ENCODE results near the gene AGFG1. TPM values are rescaled to one million over a fixed set of nuclear protein-coding genes. Genes with fewer than 3 reads are reported as not detected.

Gene AGFG1
- total and polyA plus RNA-seq, 2 donors (not counting 1 experiment from before 2014, with no cell fraction given): 40.0 to 128 TPM

DNA sequence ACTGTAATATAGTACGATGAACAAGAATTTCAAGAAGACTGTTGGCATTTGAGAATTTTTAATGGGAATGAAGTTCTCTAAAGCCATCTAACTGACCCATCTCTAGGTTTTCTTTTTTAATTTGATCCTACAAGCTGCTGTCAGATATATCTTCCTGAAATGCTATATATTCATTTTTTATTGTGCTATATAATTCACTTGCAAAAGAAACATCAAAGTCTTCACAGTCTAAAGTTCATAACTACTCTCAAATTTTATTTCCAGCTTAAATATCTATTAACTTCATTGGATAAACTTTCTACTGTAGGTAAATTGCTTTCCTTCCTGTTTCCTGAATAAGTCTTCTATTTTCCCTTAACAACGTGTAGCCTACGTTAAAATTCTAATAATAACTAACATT is 130.4 kb downstream of the AGFG1 start:
- DNase-seq (ENCODE audit: low read depth in 2 of 2): no peak
- Histone ChIP-seq H3K4me1 (ENCODE audit: control insufficient read depth, extremely low read depth, insufficient read depth, low read length) (no peaks in the 10 kb centered on the region), H3K36me3 (ENCODE audit: control insufficient read depth, insufficient read depth, low read length) (no peaks in the 10 kb centered on the region), H3K4me2 (ENCODE audit: extremely low read depth, insufficient read depth, low read length) (no peak overlapping the region), H3K27ac (ENCODE audit: insufficient read depth, low read length) (no peak overlapping the region), H2AFZ (ENCODE audit: low read length) (no peak overlapping the region), H4K20me1 (ENCODE audit: control insufficient read depth, extremely low read depth, insufficient read depth, low read length) (no peaks in the 10 kb centered on the region), H3K27me3 (ENCODE audit: control insufficient read depth, insufficient read depth, low read length) (no peaks in the 10 kb centered on the region), H3K9ac (ENCODE audit: insufficient read depth, low read length) (no peak overlapping the region), H3K4me3 (replicated peaks in 1 of 4; ENCODE audit: control extremely low read depth in 1 of 4, insufficient read depth in 1 of 4, low read depth in 3 of 4, low read length in 4 of 4) (no peak overlapping the region), H3K9me3 (ENCODE audit: control insufficient read depth, insufficient read depth, low read depth, low read length) (no peaks in the 10 kb centered on the region), H3K79me2 (ENCODE audit: control insufficient read depth, insufficient read depth, low read length) (no peaks in the 10 kb centered on the region)
- TF ChIP-seq CTCF (conservative IDR thresholded peaks at IDR 0.05 in 1 of 2, IDR thresholded peaks at IDR 0.05 in 1 of 2; ENCODE audit: low read depth in 1 of 2, low read length in 2 of 2): no peak

GRCh38 chr2:227606476-227606875 is 134.5 kb downstream of the AGFG1 start:
- H3K27me3 ChIP-seq (ENCODE audit: control insufficient read depth, insufficient read depth, low read length): no peaks in the 10 kb centered on the region
- H3K4me1 ChIP-seq (ENCODE audit: control insufficient read depth, extremely low read depth, insufficient read depth, low read length): no peaks in the 10 kb centered on the region
- no peak for TF ChIP-seq CTCF (conservative IDR thresholded peaks at IDR 0.05 in 1 of 2, IDR thresholded peaks at IDR 0.05 in 1 of 2; ENCODE audit: low read depth in 1 of 2, low read length in 2 of 2)
- TF ChIP-seq EZH2 (IDR thresholded peaks at IDR 0.05; ENCODE audit: low read length, missing control alignments): no peak
- no peaks in the 10 kb centered on the region for H3K9me3 ChIP-seq (ENCODE audit: control insufficient read depth, insufficient read depth, low read depth, low read length)
- no peak overlapping the region for H3K27ac ChIP-seq (ENCODE audit: insufficient read depth, low read length)
- H3K36me3 ChIP-seq (ENCODE audit: control insufficient read depth, insufficient read depth, low read length): no peaks in the 10 kb centered on the region
- H3K9ac ChIP-seq (ENCODE audit: insufficient read depth, low read length): no peak overlapping the region
- no peak overlapping the region for H3K4me2 ChIP-seq (ENCODE audit: extremely low read depth, insufficient read depth, low read length)
- H3K79me2 ChIP-seq (ENCODE audit: control insufficient read depth, insufficient read depth, low read length): no peaks in the 10 kb centered on the region
- no peaks in the 10 kb centered on the region for H4K20me1 ChIP-seq (ENCODE audit: control insufficient read depth, extremely low read depth, insufficient read depth, low read length)
- DNase-seq (ENCODE audit: low read depth in 2 of 2): no peak
- no peak overlapping the region for H3K4me3 ChIP-seq (replicated peaks in 1 of 4; ENCODE audit: control extremely low read depth in 1 of 4, insufficient read depth in 1 of 4, low read depth in 3 of 4, low read length in 4 of 4)
- H2AFZ ChIP-seq (ENCODE audit: low read length): no peak overlapping the region

DNA sequence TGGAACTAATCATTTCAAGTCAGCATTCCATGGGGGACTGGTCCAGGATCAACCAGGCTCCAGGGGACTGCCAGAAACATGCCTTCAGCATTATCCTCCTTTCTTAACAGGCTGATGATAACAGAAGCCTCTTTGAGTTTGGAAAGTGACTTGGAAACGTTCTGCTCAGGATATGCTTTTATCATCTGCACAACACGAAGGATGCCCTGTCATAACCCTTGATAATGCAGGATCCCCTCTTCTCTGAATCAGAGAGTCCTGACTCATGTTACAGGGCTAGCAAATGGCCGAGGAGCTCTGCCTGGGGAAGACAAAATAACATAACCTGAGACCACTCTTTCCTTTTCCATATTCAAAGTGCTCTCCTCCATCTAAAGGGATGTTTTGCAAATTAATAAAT is 136.0 kb downstream of the AGFG1 start:
- H3K4me2 ChIP-seq (ENCODE audit: extremely low read depth, insufficient read depth, low read length): no peak overlapping the region
- no peaks in the 10 kb centered on the region for H3K27me3 ChIP-seq (ENCODE audit: control insufficient read depth, insufficient read depth, low read length)
- TF ChIP-seq EZH2 (IDR thresholded peaks at IDR 0.05; ENCODE audit: low read length, missing control alignments) (no peak), CTCF (conservative IDR thresholded peaks at IDR 0.05 in 1 of 2, IDR thresholded peaks at IDR 0.05 in 1 of 2; ENCODE audit: low read depth in 1 of 2, low read length in 2 of 2) (no peak)
- DNase-seq (ENCODE audit: low read depth in 2 of 2): no peak
- H3K4me1 ChIP-seq (ENCODE audit: control insufficient read depth, extremely low read depth, insufficient read depth, low read length): no peaks in the 10 kb centered on the region
- no peak overlapping the region for H3K9ac ChIP-seq (ENCODE audit: insufficient read depth, low read length)
- no peak overlapping the region for H3K27ac ChIP-seq (ENCODE audit: insufficient read depth, low read length)
- no peaks in the 10 kb centered on the region for H3K36me3 ChIP-seq (ENCODE audit: control insufficient read depth, insufficient read depth, low read length)
- H3K79me2 ChIP-seq (ENCODE audit: control insufficient read depth, insufficient read depth, low read length): no peaks in the 10 kb centered on the region
- H4K20me1 ChIP-seq (ENCODE audit: control insufficient read depth, extremely low read depth, insufficient read depth, low read length): no peaks in the 10 kb centered on the region
- H3K4me3 ChIP-seq (replicated peaks in 1 of 4; ENCODE audit: control extremely low read depth in 1 of 4, insufficient read depth in 1 of 4, low read depth in 3 of 4, low read length in 4 of 4): no peak overlapping the region
- no peaks in the 10 kb centered on the region for H3K9me3 ChIP-seq (ENCODE audit: control insufficient read depth, insufficient read depth, low read depth, low read length)
- no peak overlapping the region for H2AFZ ChIP-seq (ENCODE audit: low read length)

Measured in fibroblast of lung (primary cell).